SU-DHL-6 (cell line): ENCODE data around the gene GSK3B.

Experiments
- H2AFZ ChIP-seq: fragments of 200-600 bp; sonication (generic); 2 replicates; pipeline ENCODE4 v1.6.1; 2014; ENCODE audit warnings: low read depth, mild to moderate bottlenecking, moderate library complexity, mixed read lengths, antibody characterized with exemption, low read length; ENCODE audit not compliant: severe bottlenecking
- H3F3A ChIP-seq: fragments of 200-600 bp; shearing (Covaris generic); 2 replicates; pipeline ENCODE4 v1.6.0; 2016; ENCODE audit warnings: antibody characterized with exemption, mild to moderate bottlenecking; ENCODE audit not compliant: insufficient read depth
- H3K27ac ChIP-seq: fragments of 200-600 bp; sonication (generic); 2 replicates; pipeline ENCODE4 v1.5.1; 2016; ENCODE audit warnings: low read depth, mild to moderate bottlenecking, low read length, moderate library complexity, mixed read lengths
- H3K27me3 ChIP-seq: fragments of 200-600 bp; sonication (generic), shearing (Covaris generic); 2 replicates; pipeline ENCODE4 v1.6.0; 2014; ENCODE audit warnings: mild to moderate bottlenecking, low read length
- H3K36me3 ChIP-seq: fragments of 200-600 bp; sonication (generic); 2 replicates; pipeline ENCODE4 v1.6.1; 2014; ENCODE audit warnings: mild to moderate bottlenecking, low read length, mixed read lengths
- H3K4me2 ChIP-seq: fragments of 300-600, 200-600 bp; shearing (Covaris generic), sonication (generic); 2 replicates; pipeline ENCODE4 v1.6.0; 2014; ENCODE audit warnings: low read length, low read depth, mild to moderate bottlenecking; ENCODE audit not compliant: poor library complexity, severe bottlenecking
- H3K4me3 ChIP-seq: fragments of 200-600 bp; sonication (generic); 2 replicates; pipeline ENCODE4 v1.5.1; 2014; ENCODE audit warnings: antibody characterized with exemption, low read length, mild to moderate bottlenecking, mixed read lengths; ENCODE audit not compliant: insufficient read depth, poor library complexity, severe bottlenecking
- H3K79me2 ChIP-seq: fragments of 200-600 bp; sonication (generic); 2 replicates; pipeline ENCODE4 v1.6.1; 2014; ENCODE audit warnings: mild to moderate bottlenecking, low read length, moderate library complexity; ENCODE audit not compliant: insufficient read depth
- H3K9ac ChIP-seq: fragments of 200-600 bp; sonication (generic); 2 replicates; pipeline ENCODE4 v1.7.0; 2014; ENCODE audit warnings: mild to moderate bottlenecking, low read length
- H3K9me2 ChIP-seq: fragments of 200-600 bp; sonication (generic); replicated peaks from 2 replicates; pipeline ENCODE4 v1.6.1; 2014; ENCODE audit warnings: low read length; ENCODE audit not compliant: insufficient read depth
- H3K9me3 ChIP-seq: fragments of 200-600 bp; sonication (generic); 2 replicates; pipeline ENCODE4 v1.6.1; 2014; ENCODE audit warnings: low read length, mixed read lengths; ENCODE audit not compliant: insufficient read depth
- H4K20me1 ChIP-seq: fragments of 200-600 bp; sonication (generic); 2 replicates; pipeline ENCODE4 v1.6.1; 2014; ENCODE audit warnings: low read depth, mild to moderate bottlenecking, antibody characterized with exemption, low read length, moderate library complexity, mixed read lengths
- EZH2phosphoT487 ChIP-seq: fragments of 200-600 bp; sonication (generic), shearing (Covaris generic); conservative IDR thresholded peaks from 2 replicates; pipeline ENCODE4 v1.6.1; 2018; ENCODE audit warnings: mild to moderate bottlenecking, antibody characterized with exemption, low read length, moderate library complexity, mixed read lengths
- TF ChIP-seq, protein P1 (sequence below): fragments of 200-600 bp; sonication (generic); IDR thresholded peaks from one replicate; pipeline ENCODE4 v1.5.1; 2017; ENCODE audit warnings: antibody characterized with exemption, mild to moderate bottlenecking, low read length, moderate library complexity; ENCODE audit not compliant: insufficient read depth, poor library complexity, severe bottlenecking

GSK3B gene

DNA sequence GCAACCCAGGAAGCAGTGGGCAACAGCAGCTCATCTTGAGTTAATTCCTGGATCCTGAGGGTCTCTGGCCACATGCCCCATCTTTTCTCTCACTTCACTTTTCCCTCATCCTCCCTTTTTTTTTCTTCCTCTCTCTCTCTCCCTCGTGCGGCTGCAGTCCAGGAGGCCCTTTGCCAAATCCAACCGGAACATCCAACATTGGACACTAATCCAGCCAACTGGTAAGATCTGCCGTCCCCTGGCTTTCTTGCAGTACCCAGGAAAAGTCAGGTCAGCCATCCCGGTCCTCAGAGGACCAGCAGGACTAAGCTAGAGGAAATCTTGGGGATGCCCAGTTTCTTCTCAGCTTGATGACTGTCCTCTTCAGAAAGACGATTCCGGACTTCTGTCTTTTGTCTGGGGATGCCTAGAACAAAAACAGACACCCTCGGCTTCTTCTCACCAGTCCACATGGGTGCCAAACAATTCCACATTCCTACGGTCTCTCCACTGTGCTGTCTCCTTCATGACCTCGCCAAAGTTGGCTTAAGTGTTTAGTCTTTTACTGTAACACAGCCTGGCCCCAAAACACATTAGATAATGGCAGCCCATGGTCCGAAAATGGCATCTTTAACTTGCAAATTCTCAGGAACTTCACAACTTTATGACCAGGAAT is 115.6 kb downstream of the GSK3B start:
- Histone ChIP-seq H4K20me1 (no peaks in the 10 kb centered on the region), H3K9me3 (no peaks in the 10 kb centered on the region), H3K4me2 (no peak overlapping the region), H3K27me3 (no peaks in the 10 kb centered on the region), H2AFZ (no peak overlapping the region), H3K36me3 (no peaks in the 10 kb centered on the region), H3K4me3 (no peak overlapping the region), H3F3A (no peaks in the 10 kb centered on the region), H3K27ac (no peak overlapping the region), H3K79me2 (peaks cover 82% of the 10 kb centered on the region), H3K9me2 (no peaks in the 10 kb centered on the region), H3K9ac (no peak overlapping the region)
- TF ChIP-seq, protein P1, sequence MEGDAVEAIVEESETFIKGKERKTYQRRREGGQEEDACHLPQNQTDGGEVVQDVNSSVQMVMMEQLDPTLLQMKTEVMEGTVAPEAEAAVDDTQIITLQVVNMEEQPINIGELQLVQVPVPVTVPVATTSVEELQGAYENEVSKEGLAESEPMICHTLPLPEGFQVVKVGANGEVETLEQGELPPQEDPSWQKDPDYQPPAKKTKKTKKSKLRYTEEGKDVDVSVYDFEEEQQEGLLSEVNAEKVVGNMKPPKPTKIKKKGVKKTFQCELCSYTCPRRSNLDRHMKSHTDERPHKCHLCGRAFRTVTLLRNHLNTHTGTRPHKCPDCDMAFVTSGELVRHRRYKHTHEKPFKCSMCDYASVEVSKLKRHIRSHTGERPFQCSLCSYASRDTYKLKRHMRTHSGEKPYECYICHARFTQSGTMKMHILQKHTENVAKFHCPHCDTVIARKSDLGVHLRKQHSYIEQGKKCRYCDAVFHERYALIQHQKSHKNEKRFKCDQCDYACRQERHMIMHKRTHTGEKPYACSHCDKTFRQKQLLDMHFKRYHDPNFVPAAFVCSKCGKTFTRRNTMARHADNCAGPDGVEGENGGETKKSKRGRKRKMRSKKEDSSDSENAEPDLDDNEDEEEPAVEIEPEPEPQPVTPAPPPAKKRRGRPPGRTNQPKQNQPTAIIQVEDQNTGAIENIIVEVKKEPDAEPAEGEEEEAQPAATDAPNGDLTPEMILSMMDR: no peak
- TF ChIP-seq EZH2phosphoT487: no peak

DNA sequence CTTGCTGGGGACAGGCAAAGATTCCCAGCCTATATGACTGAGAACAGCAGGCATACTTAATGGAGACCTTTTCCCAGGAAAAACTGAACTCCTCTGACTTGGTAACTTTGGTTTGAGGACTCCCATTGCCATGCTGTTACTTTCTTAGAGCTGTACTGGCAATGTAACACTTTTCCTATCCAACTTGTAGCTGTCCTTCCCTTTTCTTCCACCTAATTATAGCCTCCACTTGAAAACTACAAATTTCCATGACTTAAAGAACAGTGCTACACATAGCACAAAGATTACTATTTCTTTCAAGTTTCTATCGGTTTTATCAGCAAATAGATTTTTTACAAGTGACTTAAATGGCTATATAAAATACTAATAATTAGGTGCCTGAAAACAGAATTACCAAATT is 116.9 kb downstream of the GSK3B start:
- no peak overlapping the region for H2AFZ ChIP-seq
- H3F3A ChIP-seq: no peaks in the 10 kb centered on the region
- no peaks in the 10 kb centered on the region for H3K27me3 ChIP-seq
- H3K9me2 ChIP-seq: no peaks in the 10 kb centered on the region
- peaks cover 85% of the 10 kb centered on the region for H3K79me2 ChIP-seq
- H3K36me3 ChIP-seq: no peaks in the 10 kb centered on the region
- H4K20me1 ChIP-seq: no peaks in the 10 kb centered on the region
- no peak overlapping the region for H3K4me3 ChIP-seq
- no peak overlapping the region for H3K9ac ChIP-seq
- no peak overlapping the region for H3K4me2 ChIP-seq
- H3K9me3 ChIP-seq: no peaks in the 10 kb centered on the region
- TF ChIP-seq, protein P1: no peak
- no peak for TF ChIP-seq EZH2phosphoT487
- no peak overlapping the region for H3K27ac ChIP-seq

DNA sequence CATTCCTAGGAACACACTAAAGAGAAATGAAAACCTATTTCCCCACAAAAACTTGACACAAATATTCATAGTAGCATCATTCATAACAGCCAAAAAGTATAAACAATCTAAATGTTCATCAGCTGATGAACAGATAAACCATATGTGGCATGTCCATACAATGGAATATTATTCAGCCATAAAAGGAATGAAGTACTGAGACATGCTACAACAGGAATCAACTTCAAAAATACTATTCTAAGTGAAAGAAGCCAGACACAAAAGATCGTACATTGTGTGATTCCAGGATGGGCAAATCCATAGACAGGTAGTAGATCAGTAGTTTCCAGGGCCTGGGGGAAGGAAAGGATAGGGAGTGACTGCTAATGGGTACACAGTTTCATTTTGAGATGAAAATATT is 118.0 kb downstream of the GSK3B start:
- Histone ChIP-seq H3K27ac (no peak overlapping the region), H3K4me3 (no peak overlapping the region), H3K9me3 (no peaks in the 10 kb centered on the region), H2AFZ (no peak overlapping the region), H4K20me1 (no peaks in the 10 kb centered on the region), H3K4me2 (no peak overlapping the region), H3K79me2 (peaks cover 76% of the 10 kb centered on the region), H3K27me3 (no peaks in the 10 kb centered on the region), H3F3A (peaks cover under 1% of the 10 kb centered on the region; the same call in 1 of the 2 replicates), H3K9ac (no peak overlapping the region), H3K9me2 (no peaks in the 10 kb centered on the region), H3K36me3 (no peaks in the 10 kb centered on the region)
- TF ChIP-seq, protein P1: no peak
